Activated T-cell treated with anti-CD3 and anti-CD28 coated beads for 4 hours (primary cell): Measurements from ENCODE around the gene CRISPLD2.
"Not testable (repeated sequence)": the region's sequence is repeated elsewhere in the genome, so short reads cannot be mapped to it uniquely, and the experiment has no call there.

Experiments
- DNase-seq: peaks from one replicate; pipeline ENCODE4 v3.0.0-alpha.2; 2020

Gene CRISPLD2

GRCh38 chr16:84862804-84863480 is 43.2 kb downstream of the CRISPLD2 start:
- DNase-seq = no peak

- no peak for DNase-seq
These were observed 43.7 kb downstream of the CRISPLD2 start for GRCh38 chr16:84863481-84863814.

DNA sequence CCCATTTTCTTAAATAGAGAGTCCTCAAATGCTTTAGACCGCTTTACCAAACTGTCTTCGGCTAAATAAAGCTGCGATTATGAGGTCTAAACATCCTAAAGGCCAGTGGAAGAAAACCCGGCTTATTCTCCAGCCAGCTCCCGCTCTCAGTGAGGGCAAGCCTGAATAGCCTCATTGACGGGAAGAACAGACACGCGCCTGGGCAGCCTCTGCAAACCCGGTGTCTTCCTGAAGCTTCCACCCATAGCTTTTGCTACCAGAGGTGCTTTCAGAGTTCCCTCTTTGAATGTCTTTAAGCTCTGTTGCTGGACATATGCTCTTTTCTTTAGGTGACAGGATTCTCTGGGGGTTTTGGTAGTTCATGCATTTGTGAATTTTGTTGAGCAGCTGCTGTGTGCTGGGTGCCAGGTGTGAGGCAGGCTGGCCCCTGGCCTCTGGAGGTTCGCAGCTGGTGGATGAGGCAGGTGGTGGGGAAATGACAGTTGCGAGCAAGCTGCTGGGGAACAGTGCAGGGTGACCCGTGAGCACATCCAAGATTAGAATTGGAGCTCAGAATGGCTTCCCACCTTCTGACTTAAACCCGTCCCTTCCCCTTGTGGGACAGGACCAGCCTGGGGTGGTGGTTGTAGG is 44.7 kb downstream of the CRISPLD2 start:
- DNase-seq = no peak

DNA sequence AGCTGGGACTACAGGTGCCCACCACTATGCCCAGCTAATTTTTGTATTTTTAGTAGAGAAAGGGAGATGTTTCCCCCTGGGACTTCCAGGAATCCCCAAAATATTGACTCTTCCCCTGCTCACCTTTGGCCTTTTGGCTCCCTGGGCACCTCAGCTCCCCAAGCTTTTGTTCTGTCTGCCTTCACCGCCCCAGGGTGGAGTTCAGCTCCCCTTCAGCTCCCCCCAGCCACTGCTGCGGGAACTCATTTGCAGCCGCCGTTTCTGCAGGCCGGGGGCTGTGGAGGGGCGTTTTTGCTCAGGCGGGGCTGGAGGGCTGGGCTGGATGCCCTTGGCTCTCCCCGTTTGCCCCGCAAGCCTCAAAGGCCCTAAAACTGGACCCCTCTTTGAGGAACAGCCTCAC is 47.9 kb downstream of the CRISPLD2 start:
- no peak for DNase-seq

DNA sequence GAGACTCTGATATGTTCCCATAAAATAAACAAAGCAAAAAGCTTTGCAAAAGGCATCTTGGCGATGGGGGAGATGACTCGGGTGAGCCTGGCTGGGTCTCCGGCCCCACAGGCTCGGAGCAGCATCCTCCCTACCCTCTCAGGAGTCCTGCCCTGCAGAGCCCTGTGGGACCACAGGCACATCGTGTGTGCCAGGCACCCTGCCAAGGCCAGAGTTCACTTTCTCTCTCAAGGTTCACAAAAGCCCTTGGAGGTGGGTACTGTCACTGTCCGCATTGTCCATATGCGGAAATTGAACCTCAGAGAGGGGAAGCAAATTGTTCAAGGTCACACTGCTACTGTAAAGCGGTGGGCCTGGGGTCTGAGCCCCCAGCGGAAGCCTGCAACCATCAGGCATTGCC is 48.5 kb downstream of the CRISPLD2 start:
- no peak for DNase-seq

DNA sequence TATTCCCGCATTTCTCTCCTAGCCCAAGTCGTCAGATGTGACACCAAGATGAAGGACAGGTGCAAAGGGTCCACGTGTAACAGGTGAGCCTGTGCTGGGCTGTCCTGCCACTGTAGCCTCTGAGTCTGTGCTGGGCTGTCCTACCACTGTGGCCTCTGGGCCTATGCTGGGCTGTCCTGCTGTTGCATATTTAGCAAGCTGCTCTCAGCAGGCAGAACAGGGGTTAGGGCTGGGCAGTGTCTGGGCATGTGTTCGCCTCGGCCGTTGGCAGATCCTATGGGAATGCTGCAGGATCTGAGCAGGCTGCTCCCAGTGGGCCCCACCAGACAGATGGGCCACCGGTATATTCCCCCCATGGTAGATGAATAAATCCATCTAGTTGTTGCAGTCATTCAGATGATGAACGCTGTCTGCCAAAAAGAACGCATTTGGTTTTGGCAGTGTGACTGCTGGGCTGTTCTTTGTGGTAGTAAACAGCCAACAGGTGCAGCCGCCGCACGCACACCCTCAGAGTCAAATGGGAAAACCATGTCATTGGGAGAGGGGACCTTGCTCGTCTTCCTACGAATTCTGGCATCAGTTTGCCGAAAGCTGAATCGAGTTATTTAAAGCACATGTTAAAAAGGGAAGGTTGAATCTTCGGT is 49.2 kb downstream of the CRISPLD2 start:
- no peak for DNase-seq

DNA sequence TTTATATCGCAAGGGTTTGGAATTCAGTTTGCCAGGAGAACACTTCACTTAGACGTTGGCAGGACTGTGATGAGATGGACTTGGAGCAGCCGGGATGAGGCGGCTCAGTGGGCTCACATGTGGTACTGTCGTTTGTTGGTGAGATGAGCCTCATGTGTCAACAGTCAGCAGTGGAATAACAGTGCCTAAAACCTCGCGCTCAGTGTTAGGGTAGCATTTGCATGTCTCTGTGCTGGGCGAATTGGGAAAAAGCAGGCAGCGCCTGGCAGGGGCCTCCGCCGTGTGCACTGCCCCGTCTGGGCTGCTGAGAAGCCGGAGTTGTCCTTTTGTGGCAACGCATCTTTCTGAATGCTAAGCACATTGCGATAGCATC is 49.7 kb downstream of the CRISPLD2 start:
- no peak for DNase-seq

DNA sequence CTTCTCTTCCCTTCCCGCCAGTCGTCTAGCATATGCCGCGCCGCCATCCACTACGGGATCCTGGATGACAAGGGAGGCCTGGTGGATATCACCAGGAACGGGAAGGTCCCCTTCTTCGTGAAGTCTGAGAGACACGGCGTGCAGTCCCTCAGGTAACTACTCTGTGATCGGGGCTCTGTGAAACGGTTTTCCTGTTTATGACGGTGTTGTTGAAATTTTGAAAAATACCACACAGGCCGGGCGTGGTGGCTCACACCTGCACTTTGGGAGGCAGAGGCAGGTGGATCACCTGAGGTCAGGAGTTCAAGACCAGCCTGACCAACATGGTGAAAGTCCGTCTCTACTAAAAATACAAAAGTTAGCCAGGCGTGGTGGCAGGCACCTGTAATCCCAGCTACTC is 53.2 kb downstream of the CRISPLD2 start:
- DNase-seq = not testable (repeated sequence)

DNA sequence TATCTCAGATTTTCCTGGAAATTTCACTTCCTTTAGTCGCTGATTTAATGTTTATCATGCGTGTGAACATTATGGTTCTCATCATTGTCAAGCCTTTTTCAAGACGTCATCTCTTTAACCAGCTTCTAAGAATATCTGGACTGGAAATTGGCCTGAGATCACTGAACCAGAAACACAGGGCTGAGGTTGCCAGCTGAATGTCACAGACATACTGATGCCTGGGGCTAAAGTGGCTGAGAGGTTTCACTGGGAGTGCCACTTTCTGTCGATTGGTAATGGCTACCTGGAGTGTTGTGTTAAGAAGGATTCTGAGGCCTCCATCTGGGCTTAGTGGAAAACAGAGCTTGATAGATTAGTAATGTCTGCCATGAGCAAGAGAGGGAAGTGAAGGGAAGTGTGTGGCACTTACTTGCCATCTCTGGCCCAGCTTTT is 54.2 kb downstream of the CRISPLD2 start:
- no peak for DNase-seq

DNA sequence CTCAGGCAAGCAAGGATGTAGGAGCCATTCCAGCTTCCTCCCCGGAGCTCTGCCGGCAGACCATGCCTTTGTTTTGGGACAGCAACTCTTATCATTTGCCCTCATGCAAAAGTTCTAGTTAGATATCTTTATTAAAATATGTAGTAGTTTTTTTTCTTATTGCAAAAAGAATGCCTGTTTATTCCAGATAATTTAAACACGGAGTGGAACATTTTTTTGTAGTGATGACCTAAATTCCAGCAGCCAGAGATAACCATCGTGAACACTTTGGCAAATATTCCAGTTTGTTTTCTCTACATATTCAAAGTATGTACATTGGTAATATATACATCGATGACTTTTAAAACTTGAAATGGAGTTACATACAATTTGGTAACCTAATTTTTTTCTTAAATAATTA is 54.8 kb downstream of the CRISPLD2 start:
- DNase-seq = no peak

DNA sequence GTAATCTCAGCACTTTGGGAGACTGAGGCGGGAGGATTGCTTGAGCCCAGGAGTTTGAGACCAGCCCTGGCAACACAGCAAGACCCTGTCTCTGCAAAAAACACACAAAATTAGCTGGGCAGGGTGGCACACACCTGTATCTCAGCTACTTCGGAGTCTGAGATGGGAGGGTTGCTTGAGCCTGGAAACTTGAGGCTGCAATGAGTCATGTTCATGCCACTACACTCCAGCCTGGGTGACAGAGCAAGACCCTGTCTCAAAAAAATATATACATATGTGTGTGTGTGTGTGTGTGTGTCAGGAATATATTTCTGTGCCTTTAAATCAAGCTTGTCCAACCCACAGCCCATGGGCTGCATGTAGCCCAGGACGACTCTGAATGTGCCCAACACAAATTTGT is 55.2 kb downstream of the CRISPLD2 start:
- DNase-seq = no peak

DNA sequence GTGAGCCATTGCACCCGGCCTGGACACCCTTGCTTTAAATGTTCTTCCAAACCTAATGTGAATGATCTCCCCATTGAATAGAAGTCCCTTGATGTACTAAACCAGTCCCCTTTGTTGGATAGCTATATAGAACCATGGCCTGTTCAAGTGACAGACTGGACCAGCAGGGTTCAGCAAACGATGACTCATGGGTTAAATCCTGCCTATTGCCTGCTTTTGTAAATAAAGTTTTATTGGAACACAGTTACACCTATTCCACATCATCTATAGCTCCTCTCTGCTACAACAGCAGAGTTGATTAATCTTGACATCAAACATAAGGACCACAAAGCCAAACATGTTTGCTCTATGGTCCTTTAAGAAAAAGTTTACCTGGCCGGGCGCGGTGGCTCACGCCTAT is 56.1 kb downstream of the CRISPLD2 start:
- DNase-seq = no peak

GRCh38 chr16:84876873-84877606 is 57.3 kb downstream of the CRISPLD2 start:
- no peak for DNase-seq

DNA sequence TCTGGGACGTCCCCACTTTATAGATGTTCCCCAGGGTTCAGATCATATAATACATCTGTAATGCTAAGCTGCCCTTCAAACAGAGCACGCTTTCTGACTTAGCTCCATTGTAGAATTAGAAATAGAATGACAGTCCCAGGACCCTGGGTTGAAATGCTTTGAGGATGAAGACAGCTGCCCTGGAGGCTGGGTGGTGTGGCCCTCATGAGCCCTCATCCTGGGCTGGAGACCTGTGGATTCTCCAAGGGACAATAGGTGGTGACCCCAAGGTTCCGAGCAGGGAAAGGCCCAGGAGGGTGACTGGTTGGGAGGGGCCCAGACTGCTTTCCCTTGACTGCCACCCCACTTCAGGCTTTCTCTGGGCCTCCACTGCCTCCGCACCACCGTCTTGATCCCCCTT is 59.0 kb downstream of the CRISPLD2 start:
- DNase-seq = no peak

- DNase-seq = no peak
These were observed 60.0 kb downstream of the CRISPLD2 start for GRCh38 chr16:84879569-84880487.

- no peak for DNase-seq
These were observed 62.1 kb downstream of the CRISPLD2 start for GRCh38 chr16:84881702-84882521.

- no peak for DNase-seq
These were observed 63.5 kb downstream of the CRISPLD2 start for GRCh38 chr16:84883301-84883700.

DNA sequence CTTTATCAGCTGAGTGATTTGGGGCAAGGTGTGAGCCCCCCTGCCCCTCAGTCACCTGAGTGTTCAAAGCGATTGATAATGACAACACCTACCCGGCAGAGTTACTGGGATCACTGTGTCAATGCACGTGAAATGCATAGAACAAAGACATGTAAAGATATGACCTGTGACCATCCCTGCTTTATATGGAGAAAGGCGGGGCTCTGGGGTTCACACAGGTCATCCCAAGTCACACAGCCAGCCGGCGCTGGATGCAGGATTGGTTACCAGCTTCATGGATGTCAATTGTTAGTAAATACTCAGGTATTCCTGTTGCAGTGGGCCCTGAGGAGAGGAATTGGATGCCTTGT is 64.4 kb downstream of the CRISPLD2 start:
- DNase-seq = no peak

- DNase-seq = no peak
These were observed 65.0 kb downstream of the CRISPLD2 start for GRCh38 chr16:84884596-84885341.

- DNase-seq = no peak
These were observed 65.6 kb downstream of the CRISPLD2 start for GRCh38 chr16:84885342-84885910.
